ENCODE data around the gene ANXA5.

DNA sequence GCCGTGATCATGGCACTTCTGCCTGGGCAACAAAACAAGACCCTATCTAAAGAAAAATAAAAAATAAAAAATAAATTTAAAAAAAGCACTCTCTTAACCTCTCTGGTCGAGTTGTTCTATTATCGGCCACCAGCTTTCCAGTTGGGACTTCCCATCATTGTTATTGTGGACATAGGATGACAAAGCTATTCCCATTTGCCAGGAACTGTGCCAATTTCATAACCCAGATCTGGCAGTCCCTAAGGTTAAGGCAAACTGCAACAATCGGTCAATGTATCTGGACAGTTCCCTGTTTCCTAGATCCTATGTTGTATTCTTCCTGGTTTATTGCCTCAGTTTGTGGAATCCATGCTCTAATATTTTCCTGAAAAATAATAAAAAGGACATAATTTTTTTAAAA, 17.8 kb upstream of the ANXA5 start:
- TF ChIP-seq, protein P1, sequence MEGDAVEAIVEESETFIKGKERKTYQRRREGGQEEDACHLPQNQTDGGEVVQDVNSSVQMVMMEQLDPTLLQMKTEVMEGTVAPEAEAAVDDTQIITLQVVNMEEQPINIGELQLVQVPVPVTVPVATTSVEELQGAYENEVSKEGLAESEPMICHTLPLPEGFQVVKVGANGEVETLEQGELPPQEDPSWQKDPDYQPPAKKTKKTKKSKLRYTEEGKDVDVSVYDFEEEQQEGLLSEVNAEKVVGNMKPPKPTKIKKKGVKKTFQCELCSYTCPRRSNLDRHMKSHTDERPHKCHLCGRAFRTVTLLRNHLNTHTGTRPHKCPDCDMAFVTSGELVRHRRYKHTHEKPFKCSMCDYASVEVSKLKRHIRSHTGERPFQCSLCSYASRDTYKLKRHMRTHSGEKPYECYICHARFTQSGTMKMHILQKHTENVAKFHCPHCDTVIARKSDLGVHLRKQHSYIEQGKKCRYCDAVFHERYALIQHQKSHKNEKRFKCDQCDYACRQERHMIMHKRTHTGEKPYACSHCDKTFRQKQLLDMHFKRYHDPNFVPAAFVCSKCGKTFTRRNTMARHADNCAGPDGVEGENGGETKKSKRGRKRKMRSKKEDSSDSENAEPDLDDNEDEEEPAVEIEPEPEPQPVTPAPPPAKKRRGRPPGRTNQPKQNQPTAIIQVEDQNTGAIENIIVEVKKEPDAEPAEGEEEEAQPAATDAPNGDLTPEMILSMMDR (IDR thresholded peaks at IDR 0.05; ENCODE audit: low read length) = no peak
- no peak for TF ChIP-seq EZH2 (IDR thresholded peaks at IDR 0.05; ENCODE audit: borderline replicate concordance, low read length)

All from OCI-LY1 (cell line).